IPS DF 6.9 (cell line): Measurements from ENCODE around the gene VANGL1.

ENCODE experiments used
- DNase-seq: peaks from one replicate; pipeline ENCODE4 v3.0.0-alpha.2; 2013; ENCODE audit warnings: low read depth, low spot score
- H3K27ac ChIP-seq: one replicate; pipeline ENCODE4 v1.5.1; 2013; ENCODE audit warnings: low read length, control low read depth
- H3K27me3 ChIP-seq: 2 replicates; pipeline ENCODE4 v1.6.1; 2013; ENCODE audit warnings: mild to moderate bottlenecking, low read length; ENCODE audit not compliant: control insufficient read depth, insufficient read depth
- H3K36me3 ChIP-seq: 2 replicates; pipeline ENCODE4 v1.6.1; 2013; ENCODE audit warnings: low read length; ENCODE audit not compliant: control insufficient read depth, insufficient read depth
- H3K4me1 ChIP-seq: 2 replicates; pipeline ENCODE4 v1.6.1; 2013; ENCODE audit warnings: low read length; ENCODE audit not compliant: control insufficient read depth, insufficient read depth
- H3K4me3 ChIP-seq: 2 replicates; pipeline ENCODE4 v1.5.1; 2013; ENCODE audit warnings: mild to moderate bottlenecking, low read length
- H3K9me3 ChIP-seq: 2 replicates; pipeline ENCODE4 v1.6.1; 2013; ENCODE audit warnings: low read length, inconsistent platforms; ENCODE audit not compliant: control insufficient read depth, insufficient read depth
- WGBS: extraction: QIAGEN DNeasy Blood & Tissue Kit; methylation state at CpG from one replicate; pipeline ENCODE4 v1.1.7; 2013; ENCODE audit warnings: mixed read lengths, missing lambda C conversion rate; ENCODE audit not compliant: insufficient read length, insufficient coverage; 5-methylcytosine and 5-hydroxymethylcytosine counted together

Gene VANGL1

DNA sequence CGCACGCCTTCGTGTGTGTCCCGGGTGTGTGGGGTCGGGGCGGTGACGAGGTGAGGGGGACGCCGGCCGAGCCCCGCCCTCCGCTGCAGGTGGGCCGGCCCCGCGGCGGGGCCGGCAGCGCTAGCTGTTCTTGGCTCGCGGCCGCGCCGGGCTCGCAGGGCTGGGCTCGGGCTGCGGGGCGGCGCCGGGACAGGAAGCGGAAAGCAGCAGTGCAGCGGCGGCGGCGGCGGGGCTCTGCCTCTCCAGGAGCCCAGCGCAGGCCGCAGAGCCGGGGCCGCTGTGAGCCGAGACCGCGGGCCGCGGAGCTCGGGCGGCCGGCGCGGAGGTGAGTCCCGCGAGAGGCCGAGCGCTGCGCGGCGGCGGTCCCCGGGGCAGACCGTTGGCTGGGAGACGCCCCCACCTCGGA lies at the start of gene VANGL1:
TSS of gene VANGL1 (plus strand) at position 209 of the 406 bp plus-strand sequence. CDS start 9,444 bp downstream, outside the sequence.
- no peak for DNase-seq
- Histone ChIP-seq H3K36me3 (no peaks in the 10 kb centered on the region; the same call in 1 of the 2 replicates), H3K27me3 (no peaks in the 10 kb centered on the region; the same call in 1 of the 2 replicates), H3K27ac (no peak within 1 kb of the TSS), H3K9me3 (no peaks in the 10 kb centered on the region), H3K4me1 (no peaks in the 10 kb centered on the region), H3K4me3 (peak within 1 kb of the TSS; percentile 56; the same call in 1 of the 2 replicates)
- no CpG with 5 or more reads among the region's 61 CpGs for WGBS

DNA sequence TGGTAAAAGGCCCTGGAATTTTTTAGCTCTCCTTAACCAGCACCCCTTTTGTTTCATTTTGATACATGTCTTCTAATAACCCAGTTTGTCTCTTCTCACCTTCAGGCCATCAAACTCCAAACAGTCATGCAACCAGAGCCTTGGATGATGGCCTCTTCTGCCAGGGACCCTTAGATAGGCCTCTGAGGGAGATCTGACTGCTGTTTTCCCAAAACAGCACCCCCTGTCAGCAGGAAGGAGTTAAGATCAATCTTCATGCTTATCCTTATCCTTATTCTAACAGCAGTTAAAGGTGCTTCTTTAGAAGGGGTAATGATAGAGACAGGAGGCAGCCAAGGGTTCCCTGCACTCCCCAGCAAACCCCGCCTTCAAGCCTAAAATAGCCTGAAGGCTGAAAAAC lies 49.5 kb upstream of the VANGL1 start:
- no CpG with 5 or more reads among the region's 1 CpG for WGBS
- Histone ChIP-seq H3K27ac (no peak overlapping the region), H3K9me3 (no peaks in the 10 kb centered on the region), H3K36me3 (no peaks in the 10 kb centered on the region), H3K4me1 (peaks cover 2% of the 10 kb centered on the region; the same call in 1 of the 2 replicates), H3K27me3 (no peaks in the 10 kb centered on the region), H3K4me3 (no peak overlapping the region)
- no peak for DNase-seq

DNA sequence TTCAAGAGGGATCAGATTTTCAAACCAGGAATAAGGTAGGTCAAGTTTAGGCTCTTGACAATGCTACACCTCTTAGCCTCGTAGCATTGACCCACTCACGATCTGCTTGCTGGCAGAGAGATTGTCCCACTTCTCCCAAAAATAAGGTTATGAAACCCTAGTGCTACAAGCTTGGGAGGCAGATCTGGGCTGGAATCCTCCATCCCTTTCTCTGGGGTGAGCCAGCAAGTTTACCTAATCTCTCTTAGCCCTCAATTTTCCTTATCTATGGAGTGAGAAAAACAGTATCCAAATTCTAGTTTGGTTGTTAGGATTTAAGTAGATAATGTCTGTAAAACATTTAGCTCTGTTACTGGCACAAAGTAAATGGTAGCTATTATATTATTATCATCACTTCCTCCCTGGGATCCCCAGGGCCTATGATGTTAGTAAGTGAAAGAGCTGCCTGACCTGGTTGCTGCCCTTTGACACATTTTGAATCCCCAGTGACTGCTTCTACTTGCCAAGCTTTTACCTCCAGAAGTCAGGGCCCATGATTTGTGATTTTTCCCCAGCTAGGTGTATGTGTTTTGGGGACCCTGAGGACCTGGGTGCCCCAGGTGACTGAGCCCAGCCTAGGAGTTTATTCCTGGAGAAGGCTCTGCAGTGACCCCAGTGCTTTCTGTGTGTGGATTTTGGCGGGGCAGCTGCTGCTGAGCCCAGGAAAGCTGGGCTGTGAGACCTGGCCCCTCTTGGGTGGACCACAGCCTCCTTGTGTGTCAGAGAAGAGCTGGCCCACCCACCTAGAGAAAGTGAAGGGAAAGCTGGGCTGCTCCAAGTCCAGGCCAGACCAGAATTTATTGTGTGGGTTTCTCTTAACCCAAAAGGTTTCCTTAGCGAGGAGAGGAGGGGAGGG lies 48.2 kb upstream of the VANGL1 start:
- Histone ChIP-seq H3K36me3 (no peaks in the 10 kb centered on the region), H3K4me3 (no peak overlapping the region), H3K27ac (no peak overlapping the region), H3K27me3 (no peaks in the 10 kb centered on the region), H3K9me3 (no peaks in the 10 kb centered on the region), H3K4me1 (peaks cover 2% of the 10 kb centered on the region; the same call in 1 of the 2 replicates)
- WGBS: no CpG with 5 or more reads among the region's 4 CpGs
- DNase-seq: no peak

DNA sequence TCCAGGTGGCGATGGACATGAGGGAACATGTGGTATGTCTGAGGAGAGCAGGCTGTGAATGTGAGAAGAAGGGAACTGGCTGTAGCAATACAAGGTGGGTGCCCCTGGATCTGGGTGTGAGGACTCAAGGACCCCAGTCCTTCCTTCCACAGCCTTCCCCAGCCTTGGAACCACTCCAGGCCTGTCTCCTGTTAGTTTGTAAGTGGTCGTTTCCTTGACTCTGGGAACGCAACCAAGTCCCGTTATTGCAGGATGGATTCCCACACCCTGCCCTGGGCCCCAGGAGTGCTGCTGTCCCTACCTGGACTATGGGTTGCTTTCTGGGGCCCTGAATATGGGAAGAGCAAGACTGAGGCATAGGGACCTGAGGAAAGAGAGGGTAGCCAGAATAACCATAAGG lies 47.2 kb upstream of the VANGL1 start:
- no CpG with 5 or more reads among the region's 4 CpGs for WGBS
- DNase-seq: no peak
- Histone ChIP-seq H3K36me3 (no peaks in the 10 kb centered on the region), H3K27ac (no peak overlapping the region), H3K9me3 (no peaks in the 10 kb centered on the region), H3K4me1 (peaks cover 2% of the 10 kb centered on the region; the same call in 1 of the 2 replicates), H3K27me3 (no peaks in the 10 kb centered on the region), H3K4me3 (no peak overlapping the region)

DNA sequence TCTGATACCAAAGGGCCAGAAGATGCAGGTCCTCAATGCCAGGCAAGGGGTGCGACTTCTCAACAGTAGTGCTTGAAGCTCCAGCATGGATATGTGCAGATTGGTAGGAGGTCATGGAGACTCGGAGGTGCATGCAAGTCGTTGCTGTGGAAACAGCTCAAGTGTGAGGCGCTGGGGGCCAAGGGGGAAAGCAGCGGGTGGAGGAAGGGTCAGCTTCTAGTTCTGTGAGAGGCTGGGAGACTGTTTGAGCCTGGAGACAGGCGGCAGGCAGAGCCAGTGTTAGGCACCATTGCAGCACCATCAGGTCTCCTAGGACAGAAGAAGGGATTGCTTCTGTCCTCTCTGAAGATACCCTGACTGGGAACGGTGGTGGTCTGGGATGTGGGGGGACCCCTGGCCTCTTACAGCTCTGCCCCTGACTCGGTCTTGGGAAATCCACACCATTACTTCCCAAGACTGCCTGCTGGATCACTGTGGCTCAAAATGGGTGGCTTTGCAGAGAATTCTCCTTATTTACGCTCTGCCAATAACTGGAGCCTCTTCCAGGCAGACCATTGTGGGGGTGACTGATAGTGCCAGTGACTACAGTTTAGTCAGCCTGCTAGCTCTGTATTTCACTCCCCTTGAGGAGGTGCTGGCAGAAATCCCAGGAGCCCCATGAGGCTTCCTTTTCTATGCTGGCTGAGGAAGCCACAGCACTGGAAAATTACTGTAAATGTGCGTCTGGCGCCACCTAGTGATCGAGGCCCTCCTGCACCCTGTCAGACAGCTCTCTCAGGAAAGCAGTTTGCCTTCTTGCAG lies 46.3 kb upstream of the VANGL1 start:
- peaks cover 2% of the 10 kb centered on the region; the same call in 1 of the 2 replicates for H3K4me1 ChIP-seq
- no peaks in the 10 kb centered on the region for H3K27me3 ChIP-seq
- no peaks in the 10 kb centered on the region for H3K36me3 ChIP-seq
- H3K9me3 ChIP-seq: no peaks in the 10 kb centered on the region
- DNase-seq: peak; percentile 73
- no CpG with 5 or more reads among the region's 12 CpGs for whole genome bisulfite sequencing
- H3K27ac ChIP-seq: no peak overlapping the region
- no peak overlapping the region for H3K4me3 ChIP-seq

DNA sequence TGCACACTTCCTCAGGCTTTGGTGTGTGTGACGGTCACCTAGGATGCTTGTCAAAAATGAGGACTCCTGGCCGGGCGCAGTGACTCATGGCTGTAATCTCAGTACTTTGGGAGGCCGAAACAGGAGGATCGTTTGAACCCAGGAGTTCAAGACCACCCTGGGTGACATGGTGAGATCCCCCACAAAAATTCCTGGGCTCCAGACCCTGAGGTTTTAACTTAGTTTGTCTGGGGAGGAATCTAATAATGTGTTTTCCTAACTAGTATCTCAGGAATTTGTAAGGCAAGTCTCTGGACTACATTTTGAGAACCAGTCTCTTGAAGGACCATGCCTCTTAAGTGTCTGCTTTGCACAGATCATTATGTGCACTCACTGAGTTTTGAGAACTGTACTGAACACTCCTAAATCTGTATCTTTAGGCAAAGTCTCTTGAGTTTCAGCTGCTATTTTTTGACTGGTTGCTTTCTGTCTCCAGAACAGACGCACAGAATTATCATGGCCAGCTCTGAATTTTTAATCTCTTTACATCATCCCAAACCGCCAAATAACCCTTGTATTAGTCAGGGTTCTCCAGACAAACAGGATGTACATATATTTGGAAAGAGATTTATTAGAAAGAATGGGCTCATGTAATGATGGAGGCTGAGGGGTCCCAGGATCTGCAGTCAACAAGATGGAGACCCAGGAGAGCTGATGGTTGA lies 45.5 kb upstream of the VANGL1 start:
- no CpG with 5 or more reads among the region's 7 CpGs for WGBS
- H3K9me3 ChIP-seq: no peaks in the 10 kb centered on the region
- H3K4me1 ChIP-seq: peaks cover 2% of the 10 kb centered on the region; the same call in 1 of the 2 replicates
- H3K36me3 ChIP-seq: no peaks in the 10 kb centered on the region
- no peak overlapping the region for H3K27ac ChIP-seq
- H3K27me3 ChIP-seq: no peaks in the 10 kb centered on the region
- H3K4me3 ChIP-seq: no peak overlapping the region
- no peak for DNase-seq

DNA sequence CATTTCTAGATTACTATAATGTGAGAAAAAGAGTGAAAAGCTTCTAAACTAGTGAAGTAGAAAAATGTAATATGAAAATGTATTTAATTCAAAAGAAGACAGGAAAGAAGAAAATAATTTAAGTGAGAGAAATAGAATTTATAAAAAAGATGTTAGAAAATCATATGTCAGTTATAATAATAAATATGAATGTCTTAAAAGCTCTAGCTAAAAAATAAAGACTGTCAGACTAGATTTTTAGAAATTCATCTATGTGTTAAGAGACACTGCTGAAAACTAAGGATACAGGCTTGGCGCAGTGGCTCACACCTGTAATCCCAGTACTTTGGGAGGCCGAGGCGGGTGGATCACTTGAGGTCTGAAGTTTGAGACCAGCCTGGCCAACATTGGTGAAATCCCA lies 37.3 kb upstream of the VANGL1 start:
- Histone ChIP-seq H3K9me3 (no peaks in the 10 kb centered on the region), H3K4me1 (no peaks in the 10 kb centered on the region)
- no CpG with 5 or more reads among the region's 3 CpGs for WGBS

DNA sequence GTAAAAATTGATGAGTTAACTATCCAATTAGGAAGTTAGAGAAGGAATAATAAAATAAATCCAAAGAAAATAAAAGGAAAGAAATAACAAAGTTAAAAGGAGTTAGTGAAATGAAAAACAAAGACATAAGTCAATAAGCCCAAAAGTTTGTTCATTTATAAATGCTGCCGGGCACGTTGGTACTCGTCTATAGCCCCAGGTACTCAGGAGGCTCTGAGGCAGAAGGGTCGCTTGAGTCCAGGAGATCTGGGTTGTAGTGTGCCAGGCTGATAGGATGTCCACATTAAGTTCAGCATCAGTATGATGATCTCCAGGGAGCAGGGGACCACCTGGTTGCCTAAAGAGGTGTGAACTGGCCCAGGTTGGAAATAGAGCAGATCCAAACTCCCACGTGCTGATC lies 35.5 kb upstream of the VANGL1 start:
- WGBS: no CpG with 5 or more reads among the region's 5 CpGs
- no peak for DNase-seq
- Histone ChIP-seq H3K27me3 (no peaks in the 10 kb centered on the region), H3K4me3 (no peak overlapping the region), H3K27ac (no peak overlapping the region), H3K9me3 (no peaks in the 10 kb centered on the region), H3K4me1 (no peaks in the 10 kb centered on the region), H3K36me3 (no peaks in the 10 kb centered on the region)

More for the DNA sequence above, 37.3 kb upstream of the VANGL1 start:
- H3K27ac ChIP-seq: no peak overlapping the region
- H3K4me3 ChIP-seq: no peak overlapping the region
- no peaks in the 10 kb centered on the region for H3K27me3 ChIP-seq
- no peak for DNase-seq
- no peaks in the 10 kb centered on the region for H3K36me3 ChIP-seq

DNA sequence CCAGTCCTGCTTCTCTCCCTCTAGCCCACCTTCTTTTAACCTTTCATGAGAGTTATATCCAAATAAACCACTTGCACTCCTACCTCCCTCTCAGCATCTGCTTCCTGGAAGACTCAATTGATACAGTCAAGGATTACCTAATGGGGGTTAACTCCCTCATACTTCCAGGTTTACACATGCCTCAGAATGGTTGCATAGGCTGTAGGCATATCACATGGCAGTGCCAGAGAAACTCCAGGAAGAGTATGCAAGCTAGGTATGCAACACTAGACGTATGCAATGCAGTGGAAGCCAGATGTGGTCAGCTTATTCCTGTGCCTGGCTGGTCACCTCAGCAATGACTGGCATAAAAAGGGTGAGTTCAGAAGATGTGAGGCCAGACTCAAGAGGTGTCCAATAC lies 32.7 kb upstream of the VANGL1 start:
- H3K4me1 ChIP-seq: no peaks in the 10 kb centered on the region
- no peak for DNase-seq
- no peaks in the 10 kb centered on the region for H3K27me3 ChIP-seq
- no peak overlapping the region for H3K27ac ChIP-seq
- no peaks in the 10 kb centered on the region for H3K9me3 ChIP-seq
- H3K4me3 ChIP-seq: no peak overlapping the region
- no peaks in the 10 kb centered on the region for H3K36me3 ChIP-seq
- WGBS: no CpG with 5 or more reads among the region's 1 CpG

DNA sequence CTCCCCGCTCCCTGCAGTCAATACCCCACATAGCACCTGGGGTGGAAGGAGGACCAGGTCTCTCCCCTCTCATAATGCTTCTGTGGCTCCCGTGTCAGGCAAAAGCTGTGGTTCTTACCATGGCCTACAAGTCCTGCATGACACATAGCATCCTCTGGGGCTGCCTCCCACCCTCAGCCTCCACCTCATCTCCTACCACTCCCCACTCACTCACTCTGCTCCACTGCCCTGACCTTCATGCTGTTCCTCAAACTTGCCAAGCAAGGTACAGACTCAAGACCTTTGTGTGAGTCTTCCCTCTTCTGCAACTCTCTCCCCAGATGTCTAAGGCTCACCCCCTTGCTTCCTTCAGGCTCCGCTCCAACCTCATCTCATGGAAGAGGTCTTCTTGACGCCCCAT lies 28.0 kb upstream of the VANGL1 start:
- Histone ChIP-seq H3K4me3 (no peak overlapping the region), H3K36me3 (no peaks in the 10 kb centered on the region), H3K9me3 (no peaks in the 10 kb centered on the region), H3K27me3 (no peaks in the 10 kb centered on the region), H3K27ac (no peak overlapping the region), H3K4me1 (no peaks in the 10 kb centered on the region)
- no peak for DNase-seq
- no CpG with 5 or more reads among the region's 4 CpGs for WGBS
